Fibroblast of gingiva (primary cell): Measurements from ENCODE around the gene KDM7A.

Source experiments
- DNase-seq: peaks from one replicate; pipeline ENCODE4 v3.0.0-alpha.2; 2011; ENCODE audit warnings: low read depth

Gene KDM7A, protein sequence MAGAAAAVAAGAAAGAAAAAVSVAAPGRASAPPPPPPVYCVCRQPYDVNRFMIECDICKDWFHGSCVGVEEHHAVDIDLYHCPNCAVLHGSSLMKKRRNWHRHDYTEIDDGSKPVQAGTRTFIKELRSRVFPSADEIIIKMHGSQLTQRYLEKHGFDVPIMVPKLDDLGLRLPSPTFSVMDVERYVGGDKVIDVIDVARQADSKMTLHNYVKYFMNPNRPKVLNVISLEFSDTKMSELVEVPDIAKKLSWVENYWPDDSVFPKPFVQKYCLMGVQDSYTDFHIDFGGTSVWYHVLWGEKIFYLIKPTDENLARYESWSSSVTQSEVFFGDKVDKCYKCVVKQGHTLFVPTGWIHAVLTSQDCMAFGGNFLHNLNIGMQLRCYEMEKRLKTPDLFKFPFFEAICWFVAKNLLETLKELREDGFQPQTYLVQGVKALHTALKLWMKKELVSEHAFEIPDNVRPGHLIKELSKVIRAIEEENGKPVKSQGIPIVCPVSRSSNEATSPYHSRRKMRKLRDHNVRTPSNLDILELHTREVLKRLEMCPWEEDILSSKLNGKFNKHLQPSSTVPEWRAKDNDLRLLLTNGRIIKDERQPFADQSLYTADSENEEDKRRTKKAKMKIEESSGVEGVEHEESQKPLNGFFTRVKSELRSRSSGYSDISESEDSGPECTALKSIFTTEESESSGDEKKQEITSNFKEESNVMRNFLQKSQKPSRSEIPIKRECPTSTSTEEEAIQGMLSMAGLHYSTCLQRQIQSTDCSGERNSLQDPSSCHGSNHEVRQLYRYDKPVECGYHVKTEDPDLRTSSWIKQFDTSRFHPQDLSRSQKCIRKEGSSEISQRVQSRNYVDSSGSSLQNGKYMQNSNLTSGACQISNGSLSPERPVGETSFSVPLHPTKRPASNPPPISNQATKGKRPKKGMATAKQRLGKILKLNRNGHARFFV

DNA sequence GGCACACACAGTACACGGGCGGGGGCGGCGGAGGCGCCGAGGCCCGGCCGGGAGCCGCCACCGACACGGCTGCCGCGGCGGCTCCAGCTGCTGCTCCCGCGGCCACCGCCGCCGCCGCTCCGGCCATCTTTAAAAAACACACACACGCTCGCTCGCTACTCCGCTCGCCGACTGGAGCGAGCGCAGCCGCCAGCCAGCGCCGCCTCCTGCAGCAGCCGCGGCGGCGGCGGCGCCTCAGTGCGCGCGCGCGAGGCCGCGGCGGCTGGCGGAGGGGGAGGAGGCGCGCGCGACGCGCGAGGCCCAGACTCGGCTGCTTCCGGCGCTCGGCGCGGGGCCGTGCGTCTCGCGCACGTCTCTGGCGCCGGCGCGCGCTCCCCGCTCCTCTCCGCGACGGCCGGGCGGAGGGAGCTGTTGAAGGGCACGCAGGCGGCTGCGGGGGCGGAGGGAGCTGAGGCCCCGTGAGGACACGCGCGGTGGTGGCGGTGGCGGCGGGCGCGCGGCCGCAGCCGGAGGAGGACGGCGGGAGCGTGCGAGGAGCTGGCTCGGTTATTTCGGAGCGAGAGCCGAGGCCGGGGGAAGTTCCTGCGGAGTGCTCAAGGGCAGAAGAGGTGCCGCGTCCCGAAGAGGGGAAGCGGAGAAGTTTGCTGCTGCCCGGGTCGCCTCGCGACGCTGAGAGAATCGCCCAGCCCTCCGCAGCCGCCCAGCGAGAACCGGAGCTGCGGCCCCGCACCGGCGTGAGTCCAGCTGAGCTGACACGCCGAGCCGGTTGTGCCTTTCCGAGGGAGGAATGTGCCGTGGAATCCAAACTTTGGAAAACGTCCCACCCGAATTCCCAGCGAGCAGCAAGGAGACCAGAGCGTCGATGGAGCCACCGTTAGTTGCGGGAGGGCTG, at the start of gene KDM7A:
Gene KDM7A, minus strand, starts transcription at position 173 of the 892 bp plus-strand sequence. Its CDS starts 46 bp downstream, at position 127.
- peak; percentile 96 for DNase-seq

- no peak for DNase-seq
Measured at GRCh38 chr7:140225562-140226249, 48.9 kb upstream of the KDM7A start.

- no peak for DNase-seq
Measured at GRCh38 chr7:140223515-140224221, 46.9 kb upstream of the KDM7A start.

DNA sequence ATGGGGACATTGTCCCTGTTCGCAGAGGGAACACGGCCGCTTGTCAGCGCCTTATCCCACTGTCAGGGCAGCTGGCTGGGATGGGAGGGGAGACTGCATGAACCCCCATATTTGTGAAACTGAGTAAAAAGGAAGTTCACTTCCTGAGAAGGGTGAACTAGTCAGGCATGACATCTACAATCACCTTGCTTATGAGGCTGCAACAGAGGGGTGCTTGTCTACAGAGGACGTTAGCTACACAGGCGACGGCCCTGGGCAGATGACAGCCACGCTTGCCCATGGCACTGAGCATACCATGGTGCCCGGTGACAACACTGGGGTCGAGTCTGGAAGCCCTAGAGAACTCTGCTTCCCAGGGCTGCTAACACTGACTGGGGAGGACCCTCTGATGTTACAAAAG, 46.0 kb upstream of the KDM7A start:
- no peak for DNase-seq

- DNase-seq: no peak
Measured at GRCh38 chr7:140219672-140220524, 43.1 kb upstream of the KDM7A start.

DNA sequence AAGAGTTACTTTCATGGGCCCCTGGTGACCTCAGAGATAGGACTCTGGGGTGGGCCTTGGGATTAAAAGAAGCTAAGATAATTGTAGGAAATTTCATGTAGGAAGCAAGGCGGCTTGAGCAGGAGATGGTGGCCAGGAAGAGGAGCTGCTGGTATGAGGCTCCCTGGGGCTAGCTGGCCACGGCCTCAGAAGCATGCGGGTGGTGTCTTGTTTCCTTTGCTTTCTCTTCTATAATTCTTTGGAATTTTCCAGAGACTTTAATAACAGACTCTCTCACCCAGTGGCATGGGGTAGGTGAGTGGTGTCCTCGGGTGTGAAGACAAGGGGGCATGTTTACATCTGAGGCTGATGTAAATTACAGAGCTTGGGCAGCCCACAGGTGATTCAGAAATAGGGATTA, 41.9 kb upstream of the KDM7A start:
- no peak for DNase-seq

DNA sequence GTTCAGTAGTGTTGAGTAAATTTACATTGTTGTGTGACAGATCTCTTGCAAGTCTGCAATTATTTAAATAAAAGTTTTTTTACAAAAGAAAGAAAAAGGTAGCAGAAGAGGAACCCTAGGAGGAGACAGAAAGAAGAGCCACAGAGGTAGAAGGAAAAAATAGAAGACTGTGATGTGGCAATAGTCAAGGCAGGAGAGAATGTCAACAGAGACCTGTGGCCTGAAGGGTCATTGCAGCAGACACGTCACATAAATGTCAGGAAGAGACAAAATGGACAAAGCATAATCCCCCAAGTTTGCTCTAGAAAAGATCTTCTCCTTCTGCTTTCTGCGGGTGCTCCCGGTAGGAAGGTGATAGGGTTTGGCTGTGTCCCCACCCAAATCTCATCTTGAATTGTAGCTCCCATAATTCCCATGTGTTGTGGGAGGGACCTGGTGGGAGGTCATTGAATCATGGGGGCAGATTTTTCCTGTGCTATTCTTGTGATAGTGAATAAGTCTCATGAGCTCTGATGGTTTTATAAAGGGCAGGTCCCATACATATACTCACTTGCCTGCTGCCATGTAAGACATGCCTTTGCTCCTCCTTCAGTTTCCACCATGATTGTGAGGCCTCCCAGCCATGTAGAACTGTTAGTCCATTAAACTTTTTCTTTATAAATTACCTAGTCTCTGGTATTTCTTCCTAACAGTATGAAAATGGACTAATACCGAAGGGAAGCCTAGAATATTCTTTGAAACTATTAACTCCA, 41.1 kb upstream of the KDM7A start:
- no peak for DNase-seq

DNA sequence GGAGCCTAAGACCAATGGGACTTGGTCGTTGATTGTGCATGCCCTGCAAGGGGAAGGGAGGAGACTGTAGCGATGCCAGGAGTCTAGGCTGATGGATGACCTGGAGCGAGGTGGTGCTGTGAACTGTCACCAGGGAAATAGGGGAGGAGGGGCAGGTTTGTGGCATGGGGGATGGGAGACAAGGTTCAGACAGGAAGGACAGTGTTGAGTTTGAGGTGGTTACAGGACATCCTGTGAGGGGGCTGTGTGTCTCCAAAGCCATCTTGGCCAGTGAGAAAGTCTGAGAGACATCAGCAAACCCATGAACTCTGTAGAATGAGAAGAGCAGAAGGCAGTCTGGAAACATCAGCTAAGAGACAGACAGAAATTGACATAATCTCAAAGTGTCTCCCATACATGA, 38.5 kb upstream of the KDM7A start:
- DNase-seq: no peak

GRCh38 chr7:140214075-140214684, 37.4 kb upstream of the KDM7A start:
- peak; percentile 66 for DNase-seq

DNA sequence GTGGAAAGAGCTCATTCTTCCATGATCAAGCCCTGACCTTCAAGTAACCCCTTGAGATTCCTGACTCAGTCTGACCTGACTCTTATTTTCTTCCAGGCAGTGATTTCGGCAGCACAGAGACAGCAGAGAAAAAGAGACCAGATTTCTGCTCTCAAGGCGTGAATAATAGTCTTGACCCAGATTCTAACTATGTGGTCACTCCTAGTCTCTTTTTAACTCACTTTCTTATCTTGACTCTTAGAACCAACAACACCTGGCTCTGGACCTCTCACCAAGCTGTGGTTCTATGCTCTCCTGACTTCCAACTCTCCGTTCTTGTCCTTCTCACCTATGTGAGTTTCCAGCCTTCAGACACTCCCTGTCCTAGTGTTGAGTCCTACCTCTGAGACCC, 36.9 kb upstream of the KDM7A start:
- no peak for DNase-seq

GRCh38 chr7:140212100-140212881, 35.5 kb upstream of the KDM7A start:
- no peak for DNase-seq

- DNase-seq: no peak
Measured at GRCh38 chr7:140211698-140212097, 34.9 kb upstream of the KDM7A start.

- no peak for DNase-seq
Measured at GRCh38 chr7:140209866-140210609, 33.3 kb upstream of the KDM7A start.

- no peak for DNase-seq
Measured at GRCh38 chr7:140206616-140207389, 30.0 kb upstream of the KDM7A start.

GRCh38 chr7:140205600-140205999, 28.8 kb upstream of the KDM7A start:
- DNase-seq: no peak

GRCh38 chr7:140203556-140203955, 26.8 kb upstream of the KDM7A start:
- no peak for DNase-seq
